PC-9 (cell line): ENCODE data around the gene PCDHGA11. TPM values are rescaled to one million over a fixed set of nuclear protein-coding genes. Genes with fewer than 3 reads are reported as not detected.
A peak's percentile ranks its signal among the peaks of the same experiment; 100 is the strongest.
"Not testable (repeated sequence)": the region's sequence is repeated elsewhere in the genome, so short reads cannot be mapped to it uniquely, and the experiment has no call there.

Experiments
- BruUV-seq: library from RNA; stranded (reverse); fragments of 400-500 nt; replicated peaks from 2 replicates; lab custom pipeline; 2021; lab: Mats Ljungman, UMichigan
- CTCF ChIA-PET: fragments of 300-600 bp; sonication (Branson Sonifier 250); formaldehyde crosslinking; loops from one replicate; lab custom pipeline; 2022; ENCODE audit warnings: antibody characterized with exemption; lab: Charles Lee
- POLR2A ChIA-PET: fragments of 300-600 bp; sonication (Branson Sonifier 250); formaldehyde crosslinking; loops from one replicate; lab custom pipeline; 2022; ENCODE audit warnings: antibody characterized with exemption; ENCODE audit not compliant: unreplicated experiment; lab: Charles Lee
- DNase-seq, 2 experiments: peaks; one replicate each; pipeline versions ENCODE4 v3.0.0 to v3.0.0-alpha.2; 2015 to 2022; ENCODE audit warnings: mixed read lengths in 1 of 2
- H2AFZ ChIP-seq: fragments of 200-600 bp; sonication (generic); 2 replicates; pipeline ENCODE4 v1.8.1; 2017; ENCODE audit warnings: antibody characterized with exemption
- H3F3A ChIP-seq: fragments of 200-600 bp; sonication (generic); 2 replicates; pipeline ENCODE4 v1.8.1; 2017; ENCODE audit warnings: antibody characterized with exemption, mild to moderate bottlenecking, low read depth; ENCODE audit not compliant: insufficient read depth
- H3K27ac ChIP-seq: fragments of 200-600 bp; sonication (generic); 2 replicates; pipeline ENCODE4 v1.6.1; 2016; ENCODE audit warnings: mixed run types
- H3K27me3 ChIP-seq: fragments of 200-600 bp; sonication (generic); 2 replicates; pipeline ENCODE4 v1.6.1; 2016; ENCODE audit warnings: low read depth, mixed run types; ENCODE audit not compliant: insufficient read depth
- H3K36me3 ChIP-seq: fragments of 200-600 bp; sonication (generic); 2 replicates; pipeline ENCODE4 v1.6.1; 2016; ENCODE audit warnings: low read depth, mixed run types
- H3K4me1 ChIP-seq: fragments of 200-600 bp; sonication (generic); replicated peaks from 2 replicates; pipeline ENCODE4 v1.6.1; 2016; ENCODE audit warnings: mixed run types; ENCODE audit not compliant: insufficient read depth
- H3K4me2 ChIP-seq: fragments of 200-600 bp; sonication (generic); 2 replicates; pipeline ENCODE4 v1.6.1; 2017; ENCODE audit warnings: mixed run types
- H3K4me3 ChIP-seq: fragments of 200-600 bp; sonication (generic); 2 replicates; pipeline ENCODE4 v1.6.1; 2016; ENCODE audit warnings: mixed run types
- H3K79me2 ChIP-seq: fragments of 200-600 bp; sonication (generic); 2 replicates; pipeline ENCODE4 v1.6.1; 2017; ENCODE audit warnings: low read depth, mixed run types
- H3K9me2 ChIP-seq: fragments of 200-600 bp; sonication (generic); 2 replicates; pipeline ENCODE4 v1.8.1; 2017; ENCODE audit warnings: mild to moderate bottlenecking; ENCODE audit not compliant: insufficient read depth
- H3K9me3 ChIP-seq: fragments of 200-600 bp; sonication (generic); 2 replicates; pipeline ENCODE4 v1.8.1; 2016; ENCODE audit warnings: low read depth; ENCODE audit not compliant: insufficient read depth
- H4K20me1 ChIP-seq: fragments of 200-600 bp; sonication (generic); 2 replicates; pipeline ENCODE4 v1.8.1; 2017; ENCODE audit not compliant: insufficient read depth
- CTCF ChIP-seq: fragments of 200-600 bp; sonication (generic); conservative IDR thresholded peaks from 2 replicates; pipeline ENCODE4 v1.6.1; 2017; ENCODE audit warnings: mixed run types, antibody characterized with exemption, mild to moderate bottlenecking, moderate library complexity
- EZH2 ChIP-seq: fragments of 200-600 bp; sonication (generic); IDR thresholded peaks from 2 replicates; pipeline ENCODE4 v1.8.0; 2017; ENCODE audit warnings: antibody characterized with exemption, low read depth
- intact Hi-C: fragments of 100-400 bp; cut with micrococcal nuclease; formaldehyde crosslinking; loops from one replicate; pipeline ENCODE4 v1.10.0; 2022; ENCODE audit not compliant: unreplicated experiment
- total RNA-seq: library from RNA; stranded (reverse); gene quantifications from 2 replicates; pipeline ENCODE4 v1.2.3, GENCODE V29; 2021

Gene PCDHGA11
- total RNA-seq, 1 experiment from 2014 or later: 0.22 TPM

DNA sequence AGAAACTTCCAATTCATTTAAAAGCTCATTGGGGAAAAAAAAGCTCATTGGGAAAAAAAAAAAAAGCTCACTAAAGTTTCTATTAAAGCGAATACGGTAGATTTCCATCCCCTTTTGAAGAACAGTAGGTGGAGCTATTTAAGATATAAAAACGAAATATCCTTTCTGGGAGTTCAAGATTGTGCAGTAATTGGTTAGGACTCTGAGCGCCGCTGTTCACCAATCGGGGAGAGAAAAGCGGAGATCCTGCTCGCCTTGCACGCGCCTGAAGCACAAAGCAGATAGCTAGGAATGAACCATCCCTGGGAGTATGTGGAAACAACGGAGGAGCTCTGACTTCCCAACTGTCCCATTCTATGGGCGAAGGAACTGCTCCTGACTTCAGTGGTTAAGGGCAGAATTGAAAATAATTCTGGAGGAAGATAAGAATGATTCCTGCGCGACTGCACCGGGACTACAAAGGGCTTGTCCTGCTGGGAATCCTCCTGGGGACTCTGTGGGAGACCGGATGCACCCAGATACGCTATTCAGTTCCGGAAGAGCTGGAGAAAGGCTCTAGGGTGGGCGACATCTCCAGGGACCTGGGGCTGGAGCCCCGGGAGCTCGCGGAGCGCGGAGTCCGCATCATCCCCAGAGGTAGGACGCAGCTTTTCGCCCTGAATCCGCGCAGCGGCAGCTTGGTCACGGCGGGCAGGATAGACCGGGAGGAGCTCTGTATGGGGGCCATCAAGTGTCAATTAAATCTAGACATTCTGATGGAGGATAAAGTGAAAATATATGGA lies 9.7 kb downstream of the PCDHGA11 start, which contains the start of gene PCDHGA12:
Gene PCDHGA12, plus strand, starts transcription at position 176 of the 782 bp plus-strand sequence. Its CDS starts 253 bp downstream, at position 429.
- Histone ChIP-seq H3K4me1 (no peaks in the 10 kb centered on the region), H4K20me1 (no peaks in the 10 kb centered on the region), H3K9me3 (0 out of 2 replicates have a peak, but pooled peaks cover 3% of the 10 kb centered on the region), H3K27me3 (peaks cover 28% of the 10 kb centered on the region), H2AFZ (no peak within 1 kb of the TSS), H3F3A (no peaks in the 10 kb centered on the region), H3K36me3 (no peaks in the 10 kb centered on the region), H3K9me2 (no peaks in the 10 kb centered on the region), H3K79me2 (no peaks in the 10 kb centered on the region), H3K4me3 (no peak within 1 kb of the TSS), H3K27ac (no peak within 1 kb of the TSS), H3K4me2 (no peak within 1 kb of the TSS)
- POLR2A ChIA-PET: interaction anchor here (0.6 kb wide), 1 partner anchor 43 kb away, joined by 3 read pairs; no protein-coding TSS in a partner anchor
- TF ChIP-seq CTCF (no peak), EZH2 (no peak)
- no TSS peak for BruUV-seq
- intact Hi-C loops: no loop called here
- DNase-seq: peak in 1 of 2 experiments; percentile 9
- CTCF ChIA-PET: interaction anchor here (0.6 to 1.0 kb wide), 5 partner anchors 45 to 312 kb away, joined by 3 to 6 read pairs (median 4); no protein-coding TSS in a partner anchor

GRCh38 chr5:141431286-141431685 lies 10.4 kb downstream of the PCDHGA11 start:
- no peaks in the 10 kb centered on the region for H3F3A ChIP-seq
- DNase-seq: no peak
- no peaks in the 10 kb centered on the region for H3K36me3 ChIP-seq
- BruUV-seq: no TSS peak
- no peaks in the 10 kb centered on the region for H4K20me1 ChIP-seq
- POLR2A ChIA-PET: no interaction called here
- intact Hi-C loops: no loop called here
- 0 out of 2 replicates have a peak, but pooled peaks cover 3% of the 10 kb centered on the region for H3K9me3 ChIP-seq
- no peak overlapping the region for H3K27ac ChIP-seq
- no peaks in the 10 kb centered on the region for H3K9me2 ChIP-seq
- no peak overlapping the region for H2AFZ ChIP-seq
- no peak overlapping the region for H3K4me3 ChIP-seq
- H3K27me3 ChIP-seq: peaks cover 27% of the 10 kb centered on the region
- no peaks in the 10 kb centered on the region for H3K79me2 ChIP-seq
- TF ChIP-seq CTCF (no peak), EZH2 (no peak)
- H3K4me1 ChIP-seq: no peaks in the 10 kb centered on the region
- no peak overlapping the region for H3K4me2 ChIP-seq
- CTCF ChIA-PET: interaction anchor here (0.6 kb wide), 1 partner anchor 313 kb away, joined by 6 read pairs; no protein-coding TSS in a partner anchor

- H3K36me3 ChIP-seq, H3K79me2 ChIP-seq, POLR2A ChIA-PET, H3K9me3 ChIP-seq, H3F3A ChIP-seq, H3K4me3 ChIP-seq, H2AFZ ChIP-seq, H3K9me2 ChIP-seq, CTCF ChIA-PET, H3K27ac ChIP-seq, H3K4me1 ChIP-seq, DNase-seq, H3K4me2 ChIP-seq, H4K20me1 ChIP-seq, BruUV-seq, intact Hi-C loops: not testable (repeated sequence)
- H3K27me3 ChIP-seq: peaks cover 20% of the 10 kb centered on the region; the same call in 1 of the 2 replicates
Observed at GRCh38 chr5:141432308-141432707, 11.5 kb downstream of the PCDHGA11 start.

DNA sequence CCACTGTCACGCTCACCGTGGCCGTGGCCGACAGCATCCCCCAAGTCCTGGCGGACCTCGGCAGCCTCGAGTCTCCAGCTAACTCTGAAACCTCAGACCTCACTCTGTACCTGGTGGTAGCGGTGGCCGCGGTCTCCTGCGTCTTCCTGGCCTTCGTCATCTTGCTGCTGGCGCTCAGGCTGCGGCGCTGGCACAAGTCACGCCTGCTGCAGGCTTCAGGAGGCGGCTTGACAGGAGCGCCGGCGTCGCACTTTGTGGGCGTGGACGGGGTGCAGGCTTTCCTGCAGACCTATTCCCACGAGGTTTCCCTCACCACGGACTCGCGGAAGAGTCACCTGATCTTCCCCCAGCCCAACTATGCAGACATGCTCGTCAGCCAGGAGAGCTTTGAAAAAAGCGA lies 11.9 kb downstream of the PCDHGA11 start:
- H4K20me1 ChIP-seq, POLR2A ChIA-PET, H3K4me2 ChIP-seq, CTCF ChIA-PET, H3K4me3 ChIP-seq, BruUV-seq, DNase-seq, H3K79me2 ChIP-seq, intact Hi-C loops, H3K36me3 ChIP-seq, H3F3A ChIP-seq, H2AFZ ChIP-seq, H3K9me2 ChIP-seq, H3K27ac ChIP-seq, H3K4me1 ChIP-seq, H3K9me3 ChIP-seq: not testable (repeated sequence)
- H3K27me3 ChIP-seq: peaks cover 20% of the 10 kb centered on the region; the same call in 1 of the 2 replicates
